Mammary epithelial cell (primary cell): ENCODE results near the gene ATXN8OS.

Source experiments
- CTCF ChIP-seq, 2 donors: IDR thresholded peaks in 1 of 2; conservative IDR thresholded peaks in 1 of 2; 2 replicates each; pipeline ENCODE4 v1.5.1; 2011 to 2012; ENCODE audit warnings: inconsistent platforms in 2 of 2, low read length in 2 of 2, mild to moderate bottlenecking in 2 of 2, control low read depth in 1 of 2, low read depth in 1 of 2; ENCODE audit not compliant: insufficient read depth in 1 of 2; ENCODE audit errors: extremely low read depth in 1 of 2
- EZH2 ChIP-seq: IDR thresholded peaks from 2 replicates; pipeline ENCODE4 v1.6.1; 2012; ENCODE audit warnings: low read length, inconsistent platforms, borderline replicate concordance

GRCh38 chr13:70107498-70108281 is at the start of gene ATXN8OS:
- TF ChIP-seq CTCF (conservative IDR thresholded peaks at IDR 0.05 in 1 of 2, IDR thresholded peaks at IDR 0.05 in 1 of 2; ENCODE audit: extremely low read depth in 1 of 2, insufficient read depth in 1 of 2, low read depth in 1 of 2, low read length in 2 of 2): no peak
- no peak for TF ChIP-seq EZH2
